Right lobe of liver (tissue), 6 donors: ENCODE measurements around the gene RNF215. TPM values are rescaled to one million over a fixed set of nuclear protein-coding genes. Genes with fewer than 3 reads are reported as not detected.

Experiments used
- ATAC-seq, 4 donors: fragments of 200-7000 bp; cut with Tn5 transposase; one replicate each; pipeline ENCODE4 v1.9.1; 2020; ENCODE audit warnings: mild to moderate bottlenecking in 4 of 4, moderate library complexity in 4 of 4
- DNase-seq, 3 donors: peaks; one replicate each; pipeline ENCODE4 v3.0.0-alpha.2; 2020
- H3K27ac ChIP-seq, 3 donors: fragments of 200-600 bp; one replicate each; pipeline ENCODE4 v1.8.0; 2022
- H3K27me3 ChIP-seq, 2 donors: fragments of 200-600 bp; one replicate each; pipeline ENCODE4 v1.8.0; 2022
- H3K36me3 ChIP-seq, 4 donors: fragments of 200-600 bp; sonication (generic) in 1 of 4; one replicate each; pipeline versions ENCODE4 v1.5.1 to v1.8.0; 2017 to 2022; ENCODE audit warnings: control low read depth in 1 of 4
- H3K4me1 ChIP-seq, 4 donors: fragments of 200-600 bp; sonication (generic) in 1 of 4; one replicate each; pipeline versions ENCODE4 v1.5.1 to v1.8.0; 2017 to 2022; ENCODE audit warnings: control low read depth in 1 of 4
- H3K4me3 ChIP-seq, 3 donors: fragments of 200-600 bp; one replicate each; pipeline ENCODE4 v1.8.0; 2022
- H3K9me3 ChIP-seq, 4 donors: fragments of 200-600 bp; sonication (generic) in 1 of 4; one replicate each; pipeline versions ENCODE4 v1.5.1 to v1.8.0; 2017 to 2022; ENCODE audit warnings: control low read depth in 1 of 4
- CTCF ChIP-seq, 4 donors: fragments of 200-600 bp in 3 of 4; fragments of 450-650 bp in 1 of 4; IDR thresholded peaks; one replicate each; pipeline versions ENCODE4 v1.5.1 to v1.8.0; 2016 to 2022; ENCODE audit warnings: antibody characterized with exemption in 4 of 4, mild to moderate bottlenecking in 2 of 4
- POLR2A ChIP-seq: fragments of 450-650 bp; IDR thresholded peaks from one replicate; pipeline ENCODE4 v1.6.1; 2017; ENCODE audit warnings: antibody characterized with exemption, mild to moderate bottlenecking
- WGBS: methylation state at CpG from one replicate; pipeline ENCODE4 v1.1.6; 2018; ENCODE audit warnings: low coverage, low lambda C conversion rate; ENCODE audit not compliant: insufficient coverage; ENCODE audit errors: missing lambda C conversion rate; 5-methylcytosine and 5-hydroxymethylcytosine counted together
- intact Hi-C, 2 donors: fragments of 100-400 bp; cut with DNase I; formaldehyde crosslinking; loops; one replicate each; pipeline versions ENCODE4 v1.11.2 to v1.14.1; 2022
- total RNA-seq, 6 experiments: library from RNA; depleted of rRNA in 2 of 6; stranded (reverse); fragments of >200 nt in 2 of 6; fragmentation: NEBNext Ultra II Directional in 3 of 6; extraction: Animal tissue kit (Norgen Biotek cat#: 25700) in 3 of 6; gene quantifications; one replicate each; pipeline versions ENCODE4 v1.1.0 to v1.2.4, GENCODE V29; 2016 to 2023
- donor health status: DM: no; HTN: yes; CAD: no.
- donor health status: DM: no; HTN: no; CAD: no.
- donor health status: DM: no; HTN: no; CAD: no.
- donor health status: DM: no; HTN: yes; CAD: no.
- donor health status: DM: no; HTN: yes; CAD: no.

Gene RNF215
- total RNA-seq, 6 experiments from 2014 or later = 6.2 to 10.0 (median 7.4) TPM

DNA sequence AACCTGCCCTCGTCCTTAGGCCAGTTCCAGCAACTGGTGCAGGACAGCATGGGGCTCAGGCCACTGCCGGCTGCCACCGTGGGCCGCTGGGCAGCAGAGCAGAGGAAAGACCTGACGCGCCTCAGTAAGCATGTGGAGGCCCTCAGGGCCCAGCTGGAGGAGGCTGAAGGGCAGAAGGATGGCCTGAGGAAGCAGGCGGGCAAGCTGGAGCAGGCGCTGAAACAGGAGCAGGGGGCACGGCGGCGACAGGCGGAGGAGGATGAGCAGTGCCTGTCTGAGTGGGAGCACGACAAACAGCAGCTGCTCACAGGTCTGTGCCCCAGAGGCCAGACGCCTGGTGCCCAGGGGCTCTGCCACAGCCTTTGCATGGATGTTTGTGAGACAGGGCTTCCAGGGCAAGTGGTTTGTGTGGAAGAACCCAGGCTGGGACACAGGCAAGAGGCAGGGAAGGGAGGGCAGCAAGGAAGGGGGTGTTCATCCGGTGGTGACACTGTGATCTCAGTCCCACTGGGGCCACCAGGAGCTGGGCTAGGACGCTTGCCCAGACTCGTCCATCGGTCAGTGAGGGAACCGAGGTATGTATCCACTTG lies 16.5 kb downstream of the RNF215 start:
- 90% methylated on average over 4 of the region's 19 CpGs for WGBS
- no peak for DNase-seq

GRCh38 chr22:30368420-30368819 lies 18.8 kb downstream of the RNF215 start:
- Histone ChIP-seq H3K4me1 (no peaks in the 10 kb centered on the region), H3K36me3 (no peaks in the 10 kb centered on the region), H3K27me3 (no peaks in the 10 kb centered on the region), H3K27ac (no peak overlapping the region), H3K4me3 (no peak overlapping the region), H3K9me3 (no peaks in the 10 kb centered on the region)
- TF ChIP-seq POLR2A (no peak), CTCF (IDR thresholded peaks at IDR 0.05) (no peak)
- ATAC-seq = no peak
- DNase-seq = no peak
- WGBS = 73% methylated on average over 9 of the region's 9 CpGs
- intact Hi-C loops = no loop called here

More for the DNA sequence above, 16.5 kb downstream of the RNF215 start:
- no peaks in the 10 kb centered on the region for H3K27me3 ChIP-seq
- H3K36me3 ChIP-seq = no peaks in the 10 kb centered on the region
- H3K4me1 ChIP-seq = no peaks in the 10 kb centered on the region
- TF ChIP-seq POLR2A (no peak), CTCF (IDR thresholded peaks at IDR 0.05) (no peak)
- ATAC-seq = no peak
- intact Hi-C loops = no loop called here
- no peak overlapping the region for H3K4me3 ChIP-seq
- H3K27ac ChIP-seq = no peak overlapping the region
- H3K9me3 ChIP-seq = no peaks in the 10 kb centered on the region

DNA sequence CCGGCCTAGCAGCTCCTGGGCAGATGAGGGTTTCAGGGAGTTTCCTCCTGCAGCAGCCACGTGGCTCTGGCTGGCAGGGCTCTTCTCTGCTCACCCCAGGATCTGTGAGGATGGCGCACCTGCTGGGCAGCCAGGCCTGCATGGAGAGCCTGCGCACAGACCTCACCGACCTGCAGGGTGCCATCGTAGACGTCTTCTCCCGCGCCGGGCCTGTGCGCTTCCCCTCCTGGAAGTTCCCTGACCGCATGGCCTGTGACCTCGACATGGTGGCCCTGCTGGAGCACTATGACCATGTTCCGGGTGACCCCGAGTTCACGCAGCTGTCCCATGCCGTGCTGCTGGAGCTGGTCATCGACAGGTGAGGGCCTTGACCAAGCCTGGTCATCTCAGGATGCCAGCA lies 21.3 kb downstream of the RNF215 start:
- H3K27ac ChIP-seq = no peak overlapping the region
- 100% methylated on average over 4 of the region's 18 CpGs for WGBS
- no peaks in the 10 kb centered on the region for H3K9me3 ChIP-seq
- ATAC-seq (no peak), DNase-seq (no peak)
- no peak overlapping the region for H3K4me3 ChIP-seq
- H3K36me3 ChIP-seq = no peaks in the 10 kb centered on the region
- intact Hi-C loops = no loop called here
- no peaks in the 10 kb centered on the region for H3K4me1 ChIP-seq
- no peak for TF ChIP-seq POLR2A
- no peak for TF ChIP-seq CTCF (IDR thresholded peaks at IDR 0.05)
- no peaks in the 10 kb centered on the region for H3K27me3 ChIP-seq

DNA sequence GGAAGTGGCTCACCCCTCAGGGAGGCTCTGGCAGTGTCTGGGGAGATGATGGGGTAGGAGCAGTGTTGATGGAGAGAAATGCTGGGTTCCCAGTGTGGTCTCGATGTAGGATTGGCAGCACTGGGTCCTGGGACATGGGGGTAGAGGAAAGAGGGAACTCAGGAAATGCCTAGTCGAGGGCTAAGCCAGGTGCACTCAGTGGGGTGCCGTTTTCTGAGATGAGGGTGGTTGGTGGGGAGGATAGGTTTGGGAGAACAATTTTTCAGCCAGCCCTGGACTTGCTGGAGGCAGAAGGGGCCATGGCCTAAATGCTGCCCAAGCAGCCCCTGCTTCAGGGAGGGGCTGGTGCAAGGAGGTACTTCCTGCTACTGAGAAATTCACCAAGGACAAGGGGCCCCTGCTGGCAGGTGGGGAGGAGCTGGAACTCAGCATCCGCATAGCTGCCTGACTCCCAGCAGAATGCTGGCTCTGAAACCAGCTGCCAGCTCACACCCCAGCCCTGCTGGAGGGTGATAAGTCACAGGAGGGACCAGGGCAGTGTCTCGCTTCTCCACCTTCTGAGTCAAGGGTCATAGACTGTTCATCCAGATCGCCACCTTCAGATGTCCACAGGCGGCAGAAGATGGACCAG lies 24.4 kb downstream of the RNF215 start:
- no peak for ATAC-seq
- 62% methylated on average over 3 of the region's 7 CpGs for WGBS

More for the DNA sequence above, 24.4 kb downstream of the RNF215 start:
- no peak overlapping the region for H3K4me3 ChIP-seq
- no peaks in the 10 kb centered on the region for H3K9me3 ChIP-seq
- intact Hi-C loops = no loop called here
- no peaks in the 10 kb centered on the region for H3K4me1 ChIP-seq
- H3K36me3 ChIP-seq = no peaks in the 10 kb centered on the region
- H3K27ac ChIP-seq = no peak overlapping the region
- no peak for TF ChIP-seq POLR2A
- TF ChIP-seq CTCF (IDR thresholded peaks at IDR 0.05) = no peak
- H3K27me3 ChIP-seq = no peaks in the 10 kb centered on the region
- DNase-seq = no peak
